Activated T-cell treated with anti-CD3 and anti-CD28 coated beads, Interleukin-2, amount 50 U/mL, for 4 hours (primary cell): ENCODE results near the gene MAST4. TPM values are rescaled to one million over a fixed set of nuclear protein-coding genes. Genes with fewer than 3 reads are reported as not detected.

Experiments
- ATAC-seq, 2 donors: fragments of 200-7000 bp; cut with Tn5 transposase; one replicate each; pipeline ENCODE4 v1.10.0; 2021
- DNase-seq: peaks from one replicate; pipeline ENCODE4 v3.0.0-alpha.2; 2020
- H3K27me3 Mint-ChIP-seq: one replicate; pipeline ENCODE4 v1.8.0; 2021; ENCODE audit warnings: low read depth, mixed read lengths
- H3K36me3 Mint-ChIP-seq: one replicate; pipeline ENCODE4 v1.8.0; 2022; ENCODE audit warnings: mixed read lengths; ENCODE audit not compliant: insufficient read depth
- H3K4me1 Mint-ChIP-seq: one replicate; pipeline ENCODE4 v1.8.0; 2021; ENCODE audit warnings: low read depth, mixed read lengths
- H3K4me3 Mint-ChIP-seq: one replicate; pipeline ENCODE4 v1.8.0; 2021; ENCODE audit warnings: mild to moderate bottlenecking, moderate library complexity, mixed read lengths
- H3K9me3 Mint-ChIP-seq: one replicate; pipeline ENCODE4 v1.8.0; 2021; ENCODE audit warnings: mixed read lengths
- total RNA-seq, 3 donors: library from RNA; stranded (reverse); gene quantifications; one replicate each; pipeline ENCODE4 v1.2.1, GENCODE V29; 2021

The MAST4 gene
- total RNA-seq, 3 donors from 2014 or later = 9.5 to 16.5 (median 15.5) TPM

DNA sequence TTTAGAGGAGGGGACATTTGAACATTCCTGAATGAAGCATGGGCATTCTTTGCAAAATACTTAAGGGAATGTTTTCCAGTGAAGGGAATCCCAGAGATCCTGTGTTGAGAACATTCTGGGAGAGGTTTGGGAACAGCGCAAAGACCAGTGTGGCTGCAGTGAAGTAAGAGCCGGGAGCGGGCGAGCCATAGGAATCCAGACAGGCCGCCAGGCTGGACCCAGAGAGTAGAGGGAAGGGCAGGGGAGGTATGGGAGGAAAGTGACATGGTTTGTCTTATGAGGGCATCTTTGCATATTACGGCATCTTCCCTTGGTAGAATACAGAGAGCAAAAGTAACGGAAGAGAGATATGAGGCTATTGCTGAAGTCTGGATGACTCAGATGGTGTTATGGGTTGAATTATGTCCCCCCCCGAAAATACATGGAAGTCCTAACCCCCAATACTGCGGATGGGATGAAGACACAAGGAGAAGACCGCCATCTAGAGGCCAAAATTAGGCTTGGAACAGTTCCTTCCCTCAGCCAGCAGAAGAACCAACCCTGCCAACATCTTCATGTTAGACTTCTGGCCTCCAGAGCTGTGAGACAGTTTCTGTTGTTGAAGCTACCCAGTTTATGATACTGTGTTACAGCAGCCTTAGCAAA, 268.2 kb downstream of the MAST4 start:
- no peak for DNase-seq
- Mint-ChIP-seq H3K4me3 (no peak overlapping the region), H3K4me1 (no peaks in the 10 kb centered on the region), H3K27me3 (peaks cover 21% of the 10 kb centered on the region), H3K36me3 (no peaks in the 10 kb centered on the region), H3K9me3 (no peaks in the 10 kb centered on the region)
- peak in 1 of 2 donors; percentile 74 for ATAC-seq

DNA sequence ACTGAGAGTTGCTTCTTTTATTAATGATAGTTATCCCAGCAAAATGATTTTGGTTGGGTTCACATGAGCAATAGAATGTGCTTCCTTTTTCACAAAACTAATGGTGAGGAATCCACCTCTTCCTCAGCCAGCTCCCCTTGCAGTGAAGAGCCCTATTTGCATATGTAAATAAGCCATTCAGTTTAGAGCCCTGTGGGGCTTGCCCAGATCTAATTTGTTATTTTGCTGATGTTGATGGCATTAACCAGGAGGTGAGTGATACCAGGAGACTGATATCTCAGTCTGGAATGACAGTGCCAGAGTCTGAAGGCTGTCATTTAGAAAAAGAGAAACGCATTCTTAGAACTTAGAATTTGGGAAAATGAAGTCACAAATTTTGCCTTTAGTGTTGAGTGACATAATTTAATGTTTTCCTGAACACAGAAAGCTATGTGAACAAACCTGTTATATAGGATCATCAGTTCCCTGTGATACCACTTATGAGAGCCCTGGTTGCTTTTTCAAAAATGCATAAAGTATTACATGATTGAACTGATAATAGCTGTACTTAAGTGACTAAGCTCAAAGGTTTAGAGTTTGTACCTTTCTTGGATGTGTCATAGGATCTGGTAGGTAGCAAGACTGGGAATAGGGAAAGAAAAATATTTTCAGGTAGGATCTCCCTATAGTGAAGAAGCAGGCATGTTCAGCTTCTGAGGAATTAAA, 271.6 kb downstream of the MAST4 start:
- Mint-ChIP-seq H3K9me3 (no peaks in the 10 kb centered on the region), H3K27me3 (peaks cover 5% of the 10 kb centered on the region), H3K36me3 (no peaks in the 10 kb centered on the region), H3K4me3 (no peak overlapping the region), H3K4me1 (no peaks in the 10 kb centered on the region)
- ATAC-seq (peak; percentile 28 to 50), DNase-seq (no peak)

DNA sequence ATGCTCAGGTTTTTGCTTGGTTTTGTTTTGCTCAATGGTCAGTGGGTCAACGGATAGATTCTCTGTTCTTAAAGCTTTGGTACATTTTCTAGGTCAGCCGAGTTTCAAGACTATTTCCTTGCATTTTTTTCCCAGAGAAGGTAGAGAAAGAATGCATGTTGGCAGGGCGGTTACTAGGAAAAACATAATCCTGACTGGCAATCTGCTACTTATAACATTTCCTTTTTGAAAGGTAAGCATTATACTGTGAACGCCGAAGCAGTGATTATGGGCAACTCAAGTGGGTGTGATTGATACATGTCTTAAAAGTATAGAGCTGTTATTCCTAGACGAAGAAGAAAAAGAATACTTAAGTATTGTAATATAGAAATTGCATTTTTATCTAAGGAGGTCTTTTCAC, 273.2 kb downstream of the MAST4 start:
- ATAC-seq (no peak), DNase-seq (no peak)
- Mint-ChIP-seq H3K4me1 (no peaks in the 10 kb centered on the region), H3K27me3 (no peaks in the 10 kb centered on the region), H3K9me3 (no peaks in the 10 kb centered on the region), H3K4me3 (no peak overlapping the region), H3K36me3 (no peaks in the 10 kb centered on the region)

GRCh38 chr5:66870708-66871107, 274.5 kb downstream of the MAST4 start:
- no peaks in the 10 kb centered on the region for H3K27me3 Mint-ChIP-seq
- DNase-seq (no peak), ATAC-seq (no peak)
- H3K36me3 Mint-ChIP-seq = no peaks in the 10 kb centered on the region
- no peaks in the 10 kb centered on the region for H3K9me3 Mint-ChIP-seq
- no peak overlapping the region for H3K4me3 Mint-ChIP-seq
- H3K4me1 Mint-ChIP-seq = no peaks in the 10 kb centered on the region

- H3K36me3 Mint-ChIP-seq = no peaks in the 10 kb centered on the region
- DNase-seq (no peak), ATAC-seq (no peak)
- no peak overlapping the region for H3K4me3 Mint-ChIP-seq
- H3K9me3 Mint-ChIP-seq = no peaks in the 10 kb centered on the region
- no peaks in the 10 kb centered on the region for H3K4me1 Mint-ChIP-seq
- H3K27me3 Mint-ChIP-seq = no peaks in the 10 kb centered on the region
Observed at GRCh38 chr5:66871651-66872050, 275.5 kb downstream of the MAST4 start.

GRCh38 chr5:66872736-66873331, 276.6 kb downstream of the MAST4 start:
- Mint-ChIP-seq H3K4me3 (no peak overlapping the region), H3K36me3 (no peaks in the 10 kb centered on the region), H3K4me1 (no peaks in the 10 kb centered on the region), H3K9me3 (no peaks in the 10 kb centered on the region), H3K27me3 (no peaks in the 10 kb centered on the region)
- no peak for ATAC-seq
- DNase-seq = no peak

DNA sequence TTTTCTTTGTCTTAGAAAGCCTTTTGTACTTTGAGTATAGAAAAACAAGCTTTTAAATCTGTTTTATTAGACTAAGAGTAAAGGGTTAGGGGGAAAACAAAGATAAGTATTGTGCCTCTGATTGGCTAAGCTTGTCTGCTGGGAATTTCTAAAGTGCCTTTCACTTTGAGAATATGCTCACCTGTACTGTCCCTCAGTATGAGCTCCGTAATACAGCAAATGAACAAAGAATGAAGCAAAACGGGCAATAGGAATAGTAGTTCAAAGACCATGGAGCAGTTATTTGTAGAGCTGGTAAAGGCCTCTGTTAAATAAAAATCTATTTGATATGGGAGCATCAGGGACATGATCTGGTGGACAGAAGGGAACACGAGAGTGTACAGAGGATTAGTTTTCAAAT, 277.8 kb downstream of the MAST4 start:
- H3K4me1 Mint-ChIP-seq = no peaks in the 10 kb centered on the region
- no peaks in the 10 kb centered on the region for H3K27me3 Mint-ChIP-seq
- no peaks in the 10 kb centered on the region for H3K36me3 Mint-ChIP-seq
- no peak for ATAC-seq
- H3K9me3 Mint-ChIP-seq = no peaks in the 10 kb centered on the region
- no peak for DNase-seq
- no peak overlapping the region for H3K4me3 Mint-ChIP-seq

DNA sequence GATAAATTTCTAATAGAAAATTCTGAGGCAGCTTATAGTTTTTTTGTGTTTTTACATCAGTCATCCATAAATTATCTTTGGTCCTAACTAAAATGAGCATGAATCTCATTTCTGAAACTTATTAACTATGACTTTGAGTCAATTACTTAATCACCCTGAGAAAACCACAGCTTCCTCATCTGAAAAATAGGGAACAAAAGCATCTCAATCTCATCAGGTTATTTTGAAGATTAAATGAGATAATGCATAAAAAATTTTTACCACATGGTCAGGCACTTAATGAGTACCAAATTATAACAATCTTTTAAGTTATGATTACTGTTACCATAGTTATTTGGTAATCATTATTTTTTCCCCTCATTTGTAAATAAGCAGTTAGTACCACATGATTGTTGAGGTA, 279.1 kb downstream of the MAST4 start:
- Mint-ChIP-seq H3K27me3 (no peaks in the 10 kb centered on the region), H3K36me3 (no peaks in the 10 kb centered on the region), H3K4me3 (no peak overlapping the region), H3K9me3 (no peaks in the 10 kb centered on the region), H3K4me1 (no peaks in the 10 kb centered on the region)
- DNase-seq (no peak), ATAC-seq (no peak)

GRCh38 chr5:66876266-66876807, 280.1 kb downstream of the MAST4 start:
- DNase-seq (no peak), ATAC-seq (no peak)
- H3K36me3 Mint-ChIP-seq = no peaks in the 10 kb centered on the region
- no peaks in the 10 kb centered on the region for H3K9me3 Mint-ChIP-seq
- H3K27me3 Mint-ChIP-seq = no peaks in the 10 kb centered on the region
- H3K4me1 Mint-ChIP-seq = no peaks in the 10 kb centered on the region
- H3K4me3 Mint-ChIP-seq = no peak overlapping the region

- DNase-seq (no peak), ATAC-seq (no peak)
- Mint-ChIP-seq H3K4me1 (no peaks in the 10 kb centered on the region), H3K9me3 (no peaks in the 10 kb centered on the region), H3K4me3 (no peak overlapping the region), H3K36me3 (no peaks in the 10 kb centered on the region), H3K27me3 (no peaks in the 10 kb centered on the region)
Observed at GRCh38 chr5:66877843-66878242, 281.6 kb downstream of the MAST4 start.

- ATAC-seq (no peak), DNase-seq (no peak)
- Mint-ChIP-seq H3K4me3 (no peak overlapping the region), H3K4me1 (no peaks in the 10 kb centered on the region), H3K9me3 (no peaks in the 10 kb centered on the region), H3K36me3 (no peaks in the 10 kb centered on the region), H3K27me3 (peaks cover 4% of the 10 kb centered on the region)
Observed at GRCh38 chr5:66880401-66880800, 284.2 kb downstream of the MAST4 start.

- DNase-seq (no peak), ATAC-seq (no peak)
- Mint-ChIP-seq H3K9me3 (no peaks in the 10 kb centered on the region), H3K36me3 (no peaks in the 10 kb centered on the region), H3K27me3 (peaks cover 4% of the 10 kb centered on the region), H3K4me3 (no peak overlapping the region), H3K4me1 (no peaks in the 10 kb centered on the region)
Observed at GRCh38 chr5:66881480-66882161, 285.4 kb downstream of the MAST4 start.

DNA sequence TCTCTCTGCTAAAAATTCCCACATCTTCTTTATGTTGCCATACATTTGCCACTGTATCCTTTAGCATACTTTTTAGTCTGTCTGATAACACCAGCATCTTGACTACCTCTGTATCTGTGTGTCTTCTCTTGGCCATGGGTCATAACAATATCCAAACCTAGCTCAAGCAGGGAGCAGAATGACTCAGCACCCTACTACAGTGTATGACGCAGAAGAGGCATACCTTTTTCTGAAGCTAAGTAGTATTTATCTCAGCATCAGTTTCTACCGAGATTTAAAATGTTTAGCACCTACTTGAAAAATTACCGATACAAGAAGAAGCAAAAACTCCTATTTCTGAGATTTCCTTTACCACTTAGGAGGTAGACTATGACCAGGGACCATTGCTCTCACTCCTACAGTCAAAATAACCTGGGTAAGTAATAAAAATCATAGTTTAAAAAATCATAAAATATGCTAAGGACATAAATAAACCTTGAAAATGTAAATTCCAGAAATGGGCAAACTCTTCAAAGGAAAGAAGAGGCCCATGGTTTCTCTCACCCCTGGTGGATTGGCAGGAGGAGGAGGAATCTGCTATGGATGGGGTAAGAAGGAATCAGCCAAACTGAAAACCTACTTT, 286.5 kb downstream of the MAST4 start:
- DNase-seq (no peak), ATAC-seq (peak; percentile 70 to 74)
- no peaks in the 10 kb centered on the region for H3K36me3 Mint-ChIP-seq
- H3K9me3 Mint-ChIP-seq = no peaks in the 10 kb centered on the region
- H3K4me3 Mint-ChIP-seq = no peak overlapping the region
- H3K27me3 Mint-ChIP-seq = peaks cover 4% of the 10 kb centered on the region
- H3K4me1 Mint-ChIP-seq = no peaks in the 10 kb centered on the region

GRCh38 chr5:66884564-66885243, 288.5 kb downstream of the MAST4 start:
- Mint-ChIP-seq H3K9me3 (no peaks in the 10 kb centered on the region), H3K27me3 (peaks cover 4% of the 10 kb centered on the region), H3K4me3 (no peak overlapping the region), H3K36me3 (no peaks in the 10 kb centered on the region), H3K4me1 (no peaks in the 10 kb centered on the region)
- ATAC-seq = no peak
- DNase-seq = no peak
